Activated CD4-positive, alpha-beta T cell treated with anti-CD3 and anti-CD28 coated beads, Interleukin-2, Interleukin-4, amounts not matched to agents 100 ng/mL and 50 ng/mL, durations not matched to agents 16 hours and 8 hours (primary cell): Measurements from ENCODE around the gene NKD1.

Experiments
- DNase-seq: peaks from one replicate; pipeline ENCODE4 v3.0.0-alpha.2; 2020; ENCODE audit warnings: low spot score

Gene NKD1

GRCh38 chr16:50696126-50696525 lies 147.9 kb downstream of the NKD1 start:
- no peak for DNase-seq

- peak; percentile 53 for DNase-seq
These were observed 148.6 kb downstream of the NKD1 start for GRCh38 chr16:50696575-50697420.

- DNase-seq, result no peak
These were observed 149.2 kb downstream of the NKD1 start for GRCh38 chr16:50697421-50697715.

GRCh38 chr16:50697881-50698767 lies 149.9 kb downstream of the NKD1 start:
- DNase-seq, result peak; percentile 42
